ENCODE measurements around the gene HENMT1. TPM values are rescaled to one million over a fixed set of nuclear protein-coding genes. Genes with fewer than 3 reads are reported as not detected.

Gene HENMT1
- total RNA-seq, 6 experiments from 2014 or later = 0.18 to 1.2 (median 0.70) TPM

- H3K4me1 ChIP-seq = no peaks in the 10 kb centered on the region
- intact Hi-C loops (cut with DNase I) = no loop called here
- ATAC-seq = no peak
- no peak overlapping the region for H3K4me3 ChIP-seq
- peaks cover 0 to 2% (median 0%) of the 10 kb centered on the region in 4 donors for H3K36me3 ChIP-seq
- TF ChIP-seq, protein P1, sequence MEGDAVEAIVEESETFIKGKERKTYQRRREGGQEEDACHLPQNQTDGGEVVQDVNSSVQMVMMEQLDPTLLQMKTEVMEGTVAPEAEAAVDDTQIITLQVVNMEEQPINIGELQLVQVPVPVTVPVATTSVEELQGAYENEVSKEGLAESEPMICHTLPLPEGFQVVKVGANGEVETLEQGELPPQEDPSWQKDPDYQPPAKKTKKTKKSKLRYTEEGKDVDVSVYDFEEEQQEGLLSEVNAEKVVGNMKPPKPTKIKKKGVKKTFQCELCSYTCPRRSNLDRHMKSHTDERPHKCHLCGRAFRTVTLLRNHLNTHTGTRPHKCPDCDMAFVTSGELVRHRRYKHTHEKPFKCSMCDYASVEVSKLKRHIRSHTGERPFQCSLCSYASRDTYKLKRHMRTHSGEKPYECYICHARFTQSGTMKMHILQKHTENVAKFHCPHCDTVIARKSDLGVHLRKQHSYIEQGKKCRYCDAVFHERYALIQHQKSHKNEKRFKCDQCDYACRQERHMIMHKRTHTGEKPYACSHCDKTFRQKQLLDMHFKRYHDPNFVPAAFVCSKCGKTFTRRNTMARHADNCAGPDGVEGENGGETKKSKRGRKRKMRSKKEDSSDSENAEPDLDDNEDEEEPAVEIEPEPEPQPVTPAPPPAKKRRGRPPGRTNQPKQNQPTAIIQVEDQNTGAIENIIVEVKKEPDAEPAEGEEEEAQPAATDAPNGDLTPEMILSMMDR (IDR thresholded peaks at IDR 0.05) = no peak
- TF ChIP-seq POLR2A (IDR thresholded peaks at IDR 0.05) = no peak
- no peak overlapping the region for H3K27ac ChIP-seq
- WGBS (ENCODE audit: insufficient coverage, low coverage, low lambda C conversion rate, missing lambda C conversion rate) = 82% methylated on average over 9 of the region's 9 CpGs
- no peak for DNase-seq
- H3K9me3 ChIP-seq = no peaks in the 10 kb centered on the region
- no peaks in the 10 kb centered on the region for H3K27me3 ChIP-seq
These were observed 20.9 kb downstream of the HENMT1 start for GRCh38 chr1:108639899-108640560.

- Histone ChIP-seq H3K4me3 (no peak overlapping the region), H3K4me1 (no peaks in the 10 kb centered on the region), H3K27me3 (no peaks in the 10 kb centered on the region), H3K27ac (no peak overlapping the region), H3K9me3 (no peaks in the 10 kb centered on the region), H3K36me3 (peaks cover 0 to 2% (median 0%) of the 10 kb centered on the region in 4 donors)
- DNase-seq = no peak
- TF ChIP-seq, protein P1 (IDR thresholded peaks at IDR 0.05) = no peak
- TF ChIP-seq POLR2A (IDR thresholded peaks at IDR 0.05) = no peak
- intact Hi-C loops (cut with DNase I) = no loop called here
- 96% methylated on average over 2 of the region's 2 CpGs for WGBS (ENCODE audit: insufficient coverage, low coverage, low lambda C conversion rate, missing lambda C conversion rate)
- no peak for ATAC-seq
These were observed 24.0 kb downstream of the HENMT1 start for GRCh38 chr1:108636876-108637275.

DNA sequence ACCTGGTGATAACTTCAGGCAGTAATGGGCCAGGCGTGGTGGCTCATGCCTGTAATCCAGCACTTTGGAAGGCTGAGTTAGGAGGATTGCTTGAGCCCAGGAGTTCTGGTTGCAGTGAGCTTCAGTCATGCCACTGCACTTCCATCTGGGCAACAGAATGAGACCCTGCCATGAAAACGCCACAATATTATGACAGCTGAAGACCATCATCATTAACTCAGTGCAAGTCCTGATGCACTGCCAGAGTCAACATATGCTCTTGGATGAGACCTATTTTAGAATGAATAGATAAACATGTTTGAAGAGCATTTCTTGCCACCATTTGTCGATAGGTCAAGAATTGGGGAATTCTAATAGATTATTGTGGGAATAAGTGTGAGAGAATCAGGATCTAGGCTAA lies 26.4 kb downstream of the HENMT1 start:
- intact Hi-C loops (cut with DNase I) = no loop called here
- no peaks in the 10 kb centered on the region for H3K4me1 ChIP-seq
- no peak for DNase-seq
- no peak for ATAC-seq
- no peak overlapping the region for H3K4me3 ChIP-seq
- H3K36me3 ChIP-seq = peaks cover 0 to 2% (median 0%) of the 10 kb centered on the region in 4 donors
- no peaks in the 10 kb centered on the region for H3K27me3 ChIP-seq
- 86% methylated on average over 3 of the region's 3 CpGs for WGBS (ENCODE audit: insufficient coverage, low coverage, low lambda C conversion rate, missing lambda C conversion rate)
- no peak for TF ChIP-seq POLR2A (IDR thresholded peaks at IDR 0.05)
- TF ChIP-seq, protein P1 (IDR thresholded peaks at IDR 0.05) = no peak
- no peaks in the 10 kb centered on the region for H3K9me3 ChIP-seq
- no peak overlapping the region for H3K27ac ChIP-seq

- 95% methylated on average over 2 of the region's 2 CpGs for WGBS (ENCODE audit: insufficient coverage, low coverage, low lambda C conversion rate, missing lambda C conversion rate)
- H3K27me3 ChIP-seq = no peaks in the 10 kb centered on the region
- H3K4me3 ChIP-seq = no peak overlapping the region
- intact Hi-C loops (cut with DNase I) = no loop called here
- TF ChIP-seq, protein P1 (IDR thresholded peaks at IDR 0.05) = no peak
- no peak for TF ChIP-seq POLR2A (IDR thresholded peaks at IDR 0.05)
- H3K9me3 ChIP-seq = no peaks in the 10 kb centered on the region
- no peaks in the 10 kb centered on the region for H3K36me3 ChIP-seq
- no peak for ATAC-seq
- no peak for DNase-seq
- H3K4me1 ChIP-seq = no peaks in the 10 kb centered on the region
- H3K27ac ChIP-seq = no peak overlapping the region
These were observed 32.2 kb downstream of the HENMT1 start for GRCh38 chr1:108628665-108629064.
